ENCODE results near the gene NAALADL2. TPM values are rescaled to one million over a fixed set of nuclear protein-coding genes. Genes with fewer than 3 reads are reported as not detected.

The NAALADL2 gene
- total and polyA plus RNA-seq, 2 of the 4 experiments (the other 2 are of a cell fraction), result 3.8 to 19.2 TPM

- H3K23ac ChIP-seq (ENCODE audit: low read depth, low read length), result no peak overlapping the region
- ATAC-seq (ENCODE audit: low read depth) (no peak), DNase-seq (no peak)
- no peaks in the 10 kb centered on the region for H3K79me1 ChIP-seq (ENCODE audit: low read depth in 1 of 2, low read length in 2 of 2)
- WGBS, 2 experiments (ENCODE audit: extremely low coverage in 2 of 2, insufficient read length in 1 of 2), result no CpG with 5 or more reads among the region's 2 CpGs
- no peak overlapping the region for H4K91ac ChIP-seq (ENCODE audit: insufficient read depth, low read depth, low read length)
- no peak overlapping the region for H2AK5ac ChIP-seq (ENCODE audit: low read depth, low read length)
- no peaks in the 10 kb centered on the region for H3K9me1 ChIP-seq (ENCODE audit: insufficient read depth, low read length)
- H2BK20ac ChIP-seq (ENCODE audit: low read depth, low read length), result no peak overlapping the region
- no peak overlapping the region for H2AK9ac ChIP-seq (replicated peaks; ENCODE audit: low read depth, low read length, poor library complexity)
- H4K5ac ChIP-seq (ENCODE audit: low read depth, low read length), result no peak overlapping the region
- no peak overlapping the region for H4K8ac ChIP-seq (ENCODE audit: low read depth in 2 of 2, low read length in 2 of 2)
- in situ Hi-C loops (cut with MboI; ENCODE audit: low sequenced_read_pairs), result no loop called here
- no peak overlapping the region for H2BK120ac ChIP-seq (ENCODE audit: low read depth, low read length)
- no peak overlapping the region for H3K4me2 ChIP-seq (ENCODE audit: low read depth, low read length)
- no peaks in the 10 kb centered on the region for H3K27me3 ChIP-seq (ENCODE audit: control insufficient read depth, insufficient read depth, low read length)
- ChIA-PET CTCF (no interaction called here), POLR2A (ENCODE audit: unreplicated experiment) (no interaction called here)
- no peak overlapping the region for H3K27ac ChIP-seq (ENCODE audit: insufficient read depth, low read length)
- peaks cover 3% of the 10 kb centered on the region; the same call in 1 of the 2 replicates for H3K4me1 ChIP-seq (ENCODE audit: control insufficient read depth, insufficient read depth, low read length)
- no peak overlapping the region for H3K14ac ChIP-seq (replicated peaks; ENCODE audit: low read depth, low read length)
- TF ChIP-seq BHLHE40 (IDR thresholded peaks at IDR 0.05; ENCODE audit: low read depth, low read length) (no peak), USF2 (IDR thresholded peaks at IDR 0.05; ENCODE audit: low read depth, low read length) (no peak)
- no peaks in the 10 kb centered on the region for H3K36me3 ChIP-seq (ENCODE audit: control insufficient read depth, insufficient read depth, low read length)
- H2BK15ac ChIP-seq (ENCODE audit: low read depth, low read length), result no peak overlapping the region
- dilution Hi-C loops (cut with HindIII; ENCODE audit: low sequenced_read_pairs, unreplicated experiment), result no loop called here
- H3K4me3 ChIP-seq (ENCODE audit: insufficient read depth, low read depth, low read length), result no peak overlapping the region
- no peaks in the 10 kb centered on the region for H3K9me3 ChIP-seq (ENCODE audit: control insufficient read depth, insufficient read depth, low read length)
- BruUV-seq (replicated peaks), result no TSS peak
- no peak overlapping the region for H3K18ac ChIP-seq (ENCODE audit: low read depth, low read length)
- intact Hi-C loops (cut with micrococcal nuclease), result no loop called here
- no peak overlapping the region for H3K9ac ChIP-seq (ENCODE audit: low read depth, low read length)
- H4K20me1 ChIP-seq (ENCODE audit: insufficient read depth, low read length), result no peaks in the 10 kb centered on the region
- no peak overlapping the region for H3K4ac ChIP-seq (ENCODE audit: low read depth, low read length)
- H2BK5ac ChIP-seq (ENCODE audit: low read depth, low read length, poor library complexity, severe bottlenecking), result no peak overlapping the region
- H2AFZ ChIP-seq (replicated peaks; ENCODE audit: low read length, poor library complexity), result no peak overlapping the region
- no peak overlapping the region for H3K56ac ChIP-seq (ENCODE audit: extremely low read depth, insufficient read depth, low read length)
Measured at GRCh38 chr3:175416600-175416999, 557.5 kb downstream of the NAALADL2 start.

All from IMR-90 (cell line).